GM23338 (cell line): ENCODE measurements around the gene SLCO1C1. TPM values are rescaled to one million over a fixed set of nuclear protein-coding genes. Genes with fewer than 3 reads are reported as not detected.

ENCODE experiments used
- ATAC-seq: fragments of 200-7000 bp; cut with Tn5 transposase; 3 replicates; pipeline ENCODE4 v1.9.1; 2020
- DNase-seq: peaks from one replicate; pipeline ENCODE4 v3.0.0-alpha.2; 2015; ENCODE audit warnings: low spot score
- H2AFZ ChIP-seq: fragments of 200-600 bp; sonication (generic); 2 replicates; pipeline ENCODE4 v1.8.0; 2016; ENCODE audit warnings: antibody characterized with exemption, mild to moderate bottlenecking, moderate library complexity
- H3F3A ChIP-seq: fragments of 200-600 bp; sonication (generic); replicated peaks from 2 replicates; pipeline ENCODE4 v1.8.0; 2017; ENCODE audit warnings: antibody characterized with exemption, mixed run types, low read depth
- H3K27ac ChIP-seq: fragments of 200-600 bp; sonication (generic); 2 replicates; pipeline ENCODE4 v1.6.1; 2016; ENCODE audit warnings: low read depth
- H3K27me3 ChIP-seq: fragments of 200-600 bp; sonication (generic); 2 replicates; pipeline ENCODE4 v1.8.0; 2016; ENCODE audit warnings: mild to moderate bottlenecking, mixed run types, moderate library complexity; ENCODE audit not compliant: insufficient read depth
- H3K36me3 ChIP-seq: fragments of 200-600 bp; sonication (generic); 2 replicates; pipeline ENCODE4 v1.8.0; 2016; ENCODE audit warnings: mild to moderate bottlenecking; ENCODE audit not compliant: insufficient read depth
- H3K4me1 ChIP-seq: fragments of 200-600 bp; sonication (generic); 2 replicates; pipeline ENCODE4 v1.8.0; 2016; ENCODE audit warnings: mild to moderate bottlenecking, moderate library complexity; ENCODE audit not compliant: insufficient read depth
- H3K4me2 ChIP-seq: fragments of 200-600 bp; sonication (generic); 2 replicates; pipeline ENCODE4 v1.7.1; 2017; ENCODE audit warnings: mixed run types
- H3K4me3 ChIP-seq: fragments of 200-600 bp; sonication (generic); 2 replicates; pipeline ENCODE4 v1.6.1; 2016; ENCODE audit warnings: mixed run types
- H3K79me2 ChIP-seq: fragments of 200-600 bp; sonication (generic); replicated peaks from 2 replicates; pipeline ENCODE4 v1.8.0; 2017; ENCODE audit warnings: mild to moderate bottlenecking; ENCODE audit not compliant: insufficient read depth
- H3K9me2 ChIP-seq: fragments of 200-600 bp; sonication (generic); 2 replicates; pipeline ENCODE4 v1.8.0; 2017; ENCODE audit not compliant: insufficient read depth
- H4K20me1 ChIP-seq: fragments of 200-600 bp; sonication (generic); replicated peaks from 2 replicates; pipeline ENCODE4 v1.8.0; 2017; ENCODE audit warnings: mild to moderate bottlenecking; ENCODE audit not compliant: insufficient read depth
- H3K27ac Mint-ChIP-seq: 2 replicates; pipeline ENCODE4 v1.8.0; 2020; ENCODE audit warnings: inconsistent platforms, mild to moderate bottlenecking, moderate library complexity, mixed read lengths
- H3K27me3 Mint-ChIP-seq: 3 replicates; pipeline ENCODE4 v1.8.0; 2022; ENCODE audit warnings: low read depth, mild to moderate bottlenecking, moderate library complexity, mixed read lengths, inconsistent platforms; ENCODE audit not compliant: insufficient read depth, poor library complexity
- H3K36me3 Mint-ChIP-seq: 3 replicates; pipeline ENCODE4 v1.8.0; 2021; ENCODE audit warnings: low read depth, mild to moderate bottlenecking, inconsistent platforms, moderate library complexity, mixed read lengths
- H3K4me1 Mint-ChIP-seq: 3 replicates; pipeline ENCODE4 v1.8.0; 2020; ENCODE audit warnings: mild to moderate bottlenecking, inconsistent platforms, mixed read lengths
- H3K4me3 Mint-ChIP-seq: 3 replicates; pipeline ENCODE4 v1.8.0; 2021; ENCODE audit warnings: moderate library complexity, mild to moderate bottlenecking, inconsistent platforms, mixed read lengths
- H3K9me3 Mint-ChIP-seq: 3 replicates; pipeline ENCODE4 v1.8.0; 2020; ENCODE audit warnings: moderate library complexity, mild to moderate bottlenecking, inconsistent platforms, mixed read lengths
- CREB1 ChIP-seq: fragments of 250-450 bp; sonication (Bioruptor Pico); IDR thresholded peaks from 2 replicates; pipeline ENCODE4 v1.5.0; 2020; ENCODE audit warnings: low read depth, mild to moderate bottlenecking, moderate library complexity
- CTCF ChIP-seq, 2 experiments: fragments of 200-600 bp in 1 of 2; sonication (generic) in 1 of 2; conservative IDR thresholded peaks; 2 replicates each; pipeline versions ENCODE4 v1.5.1 to v1.6.1; 2016 to 2017; ENCODE audit warnings: antibody characterized with exemption in 2 of 2, low read depth in 2 of 2, mild to moderate bottlenecking in 2 of 2, moderate library complexity in 1 of 2
- ETS1 ChIP-seq: IDR thresholded peaks from 2 replicates; pipeline ENCODE4 v1.6.1; 2016; ENCODE audit warnings: antibody characterized with exemption
- EZH2 ChIP-seq: fragments of 200-600 bp; sonication (generic); IDR thresholded peaks from one replicate; pipeline ENCODE4 v1.8.0; 2017; ENCODE audit warnings: antibody characterized with exemption, mild to moderate bottlenecking, low read depth; ENCODE audit not compliant: unreplicated experiment
- EZH2phosphoT487 ChIP-seq: fragments of 200-600 bp; sonication (generic); IDR thresholded peaks from one replicate; pipeline ENCODE4 v1.8.1; 2018; ENCODE audit warnings: antibody characterized with exemption; ENCODE audit not compliant: unreplicated experiment
- JUNB ChIP-seq: IDR thresholded peaks from one replicate; pipeline ENCODE4 v1.6.1; 2016; ENCODE audit warnings: antibody characterized with exemption; ENCODE audit not compliant: unreplicated experiment
- NANOG ChIP-seq: IDR thresholded peaks from 2 replicates; pipeline ENCODE4 v1.6.1; 2016; ENCODE audit warnings: antibody characterized with exemption, borderline replicate concordance
- POLR2AphosphoS5 ChIP-seq: IDR thresholded peaks from 2 replicates; pipeline ENCODE4 v1.6.1; 2016; ENCODE audit warnings: antibody characterized with exemption, low read depth
- STAT1 ChIP-seq: IDR thresholded peaks from one replicate; pipeline ENCODE4 v1.6.1; 2016; ENCODE audit warnings: antibody characterized with exemption; ENCODE audit not compliant: unreplicated experiment
- ZNF114 ChIP-seq: fragments of 250-450 bp; sonication (Bioruptor Pico); IDR thresholded peaks from 2 replicates; pipeline ENCODE4 v1.5.0; 2020; ENCODE audit warnings: mild to moderate bottlenecking, moderate library complexity
- ZNF331 ChIP-seq: fragments of 250-450 bp; sonication (Bioruptor Pico); IDR thresholded peaks from 2 replicates; pipeline ENCODE4 v1.5.0; 2020; ENCODE audit warnings: low read depth, mild to moderate bottlenecking, moderate library complexity
- polyA plus RNA-seq: library from polyadenylated mRNA; unstranded; fragments of >200 nt; fragmentation: Nextera tagmentation; extraction: Ambion mirVana; gene quantifications from 2 replicates; pipeline ENCODE4 v1.2.1, GENCODE V29; 2016
- total RNA-seq: library from RNA; depleted of rRNA; stranded (reverse); fragments of >200 nt; shearing (Covaris generic); gene quantifications from 2 replicates; pipeline ENCODE4 v1.2.3, GENCODE V29; 2014
- TF ChIP-seq, protein P1 (sequence below): fragments of 250-450 bp; sonication (Bioruptor Pico); IDR thresholded peaks from 2 replicates; pipeline ENCODE4 v1.5.0; 2020; ENCODE audit warnings: mild to moderate bottlenecking, moderate library complexity
- TF ChIP-seq, protein P2 (sequence below): IDR thresholded peaks from one replicate; pipeline ENCODE4 v1.6.1; 2018; ENCODE audit warnings: antibody characterized with exemption; ENCODE audit not compliant: unreplicated experiment

SLCO1C1 gene
- total and polyA plus RNA-seq, 2 experiments from 2014 or later, result 0.86 to 1.6 TPM

GRCh38 chr12:20716985-20717384, 21.9 kb downstream of the SLCO1C1 start:
- ATAC-seq, result no peak
- Mint-ChIP-seq H3K27me3 (peaks cover 2% of the 10 kb centered on the region), H3K36me3 (no peaks in the 10 kb centered on the region), H3K9me3 (no peaks in the 10 kb centered on the region), H3K4me1 (peaks cover 6% of the 10 kb centered on the region; the same call in 2 of the 3 replicates), H3K27ac (no peak overlapping the region), H3K4me3 (no peak overlapping the region)
- no peaks in the 10 kb centered on the region for H3K27me3 ChIP-seq
- no peak overlapping the region for H3K27ac ChIP-seq
- H3K9me2 ChIP-seq, result no peaks in the 10 kb centered on the region
- H4K20me1 ChIP-seq, result no peaks in the 10 kb centered on the region
- DNase-seq, result no peak
- H3K79me2 ChIP-seq, result no peaks in the 10 kb centered on the region
- H3F3A ChIP-seq, result no peaks in the 10 kb centered on the region
- H3K4me1 ChIP-seq, result no peaks in the 10 kb centered on the region
- TF ChIP-seq POLR2AphosphoS5 (no peak), NANOG (no peak), ZNF114 (CRISPR knock-in tag) (no peak), EZH2phosphoT487 (no peak), STAT1 (no peak), ETS1 (no peak), ZNF331 (no peak), JUNB (no peak), CREB1 (CRISPR knock-in tag) (no peak), EZH2 (no peak), CTCF (conservative IDR thresholded peaks at IDR 0.05; ENCODE audit: low read depth in 2 of 2) (no peak)
- TF ChIP-seq, protein P1, sequence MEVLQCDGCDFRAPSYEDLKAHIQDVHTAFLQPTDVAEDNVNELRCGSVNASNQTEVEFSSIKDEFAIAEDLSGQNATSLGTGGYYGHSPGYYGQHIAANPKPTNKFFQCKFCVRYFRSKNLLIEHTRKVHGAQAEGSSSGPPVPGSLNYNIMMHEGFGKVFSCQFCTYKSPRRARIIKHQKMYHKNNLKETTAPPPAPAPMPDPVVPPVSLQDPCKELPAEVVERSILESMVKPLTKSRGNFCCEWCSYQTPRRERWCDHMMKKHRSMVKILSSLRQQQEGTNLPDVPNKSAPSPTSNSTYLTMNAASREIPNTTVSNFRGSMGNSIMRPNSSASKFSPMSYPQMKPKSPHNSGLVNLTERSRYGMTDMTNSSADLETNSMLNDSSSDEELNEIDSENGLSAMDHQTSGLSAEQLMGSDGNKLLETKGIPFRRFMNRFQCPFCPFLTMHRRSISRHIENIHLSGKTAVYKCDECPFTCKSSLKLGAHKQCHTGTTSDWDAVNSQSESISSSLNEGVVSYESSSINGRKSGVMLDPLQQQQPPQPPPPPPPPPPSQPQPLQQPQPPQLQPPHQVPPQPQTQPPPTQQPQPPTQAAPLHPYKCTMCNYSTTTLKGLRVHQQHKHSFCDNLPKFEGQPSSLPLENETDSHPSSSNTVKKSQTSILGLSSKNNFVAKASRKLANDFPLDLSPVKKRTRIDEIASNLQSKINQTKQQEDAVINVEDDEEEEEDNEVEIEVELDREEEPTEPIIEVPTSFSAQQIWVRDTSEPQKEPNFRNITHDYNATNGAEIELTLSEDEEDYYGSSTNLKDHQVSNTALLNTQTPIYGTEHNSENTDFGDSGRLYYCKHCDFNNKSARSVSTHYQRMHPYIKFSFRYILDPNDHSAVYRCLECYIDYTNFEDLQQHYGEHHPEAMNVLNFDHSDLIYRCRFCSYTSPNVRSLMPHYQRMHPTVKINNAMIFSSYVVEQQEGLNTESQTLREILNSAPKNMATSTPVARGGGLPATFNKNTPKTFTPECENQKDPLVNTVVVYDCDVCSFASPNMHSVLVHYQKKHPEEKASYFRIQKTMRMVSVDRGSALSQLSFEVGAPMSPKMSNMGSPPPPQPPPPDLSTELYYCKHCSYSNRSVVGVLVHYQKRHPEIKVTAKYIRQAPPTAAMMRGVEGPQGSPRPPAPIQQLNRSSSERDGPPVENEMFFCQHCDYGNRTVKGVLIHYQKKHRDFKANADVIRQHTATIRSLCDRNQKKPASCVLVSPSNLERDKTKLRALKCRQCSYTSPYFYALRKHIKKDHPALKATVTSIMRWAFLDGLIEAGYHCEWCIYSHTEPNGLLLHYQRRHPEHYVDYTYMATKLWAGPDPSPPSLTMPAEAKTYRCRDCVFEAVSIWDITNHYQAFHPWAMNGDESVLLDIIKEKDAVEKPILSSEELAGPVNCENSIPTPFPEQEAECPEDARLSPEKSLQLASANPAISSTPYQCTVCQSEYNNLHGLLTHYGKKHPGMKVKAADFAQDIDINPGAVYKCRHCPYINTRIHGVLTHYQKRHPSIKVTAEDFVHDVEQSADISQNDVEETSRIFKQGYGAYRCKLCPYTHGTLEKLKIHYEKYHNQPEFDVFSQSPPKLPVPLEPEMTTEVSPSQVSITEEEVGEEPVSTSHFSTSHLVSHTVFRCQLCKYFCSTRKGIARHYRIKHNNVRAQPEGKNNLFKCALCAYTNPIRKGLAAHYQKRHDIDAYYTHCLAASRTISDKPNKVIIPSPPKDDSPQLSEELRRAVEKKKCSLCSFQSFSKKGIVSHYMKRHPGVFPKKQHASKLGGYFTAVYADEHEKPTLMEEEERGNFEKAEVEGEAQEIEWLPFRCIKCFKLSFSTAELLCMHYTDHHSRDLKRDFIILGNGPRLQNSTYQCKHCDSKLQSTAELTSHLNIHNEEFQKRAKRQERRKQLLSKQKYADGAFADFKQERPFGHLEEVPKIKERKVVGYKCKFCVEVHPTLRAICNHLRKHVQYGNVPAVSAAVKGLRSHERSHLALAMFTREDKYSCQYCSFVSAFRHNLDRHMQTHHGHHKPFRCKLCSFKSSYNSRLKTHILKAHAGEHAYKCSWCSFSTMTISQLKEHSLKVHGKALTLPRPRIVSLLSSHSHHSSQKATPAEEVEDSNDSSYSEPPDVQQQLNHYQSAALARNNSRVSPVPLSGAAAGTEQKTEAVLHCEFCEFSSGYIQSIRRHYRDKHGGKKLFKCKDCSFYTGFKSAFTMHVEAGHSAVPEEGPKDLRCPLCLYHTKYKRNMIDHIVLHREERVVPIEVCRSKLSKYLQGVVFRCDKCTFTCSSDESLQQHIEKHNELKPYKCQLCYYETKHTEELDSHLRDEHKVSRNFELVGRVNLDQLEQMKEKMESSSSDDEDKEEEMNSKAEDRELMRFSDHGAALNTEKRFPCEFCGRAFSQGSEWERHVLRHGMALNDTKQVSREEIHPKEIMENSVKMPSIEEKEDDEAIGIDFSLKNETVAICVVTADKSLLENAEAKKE (CRISPR knock-in tag), result no peak
- TF ChIP-seq, protein P2, sequence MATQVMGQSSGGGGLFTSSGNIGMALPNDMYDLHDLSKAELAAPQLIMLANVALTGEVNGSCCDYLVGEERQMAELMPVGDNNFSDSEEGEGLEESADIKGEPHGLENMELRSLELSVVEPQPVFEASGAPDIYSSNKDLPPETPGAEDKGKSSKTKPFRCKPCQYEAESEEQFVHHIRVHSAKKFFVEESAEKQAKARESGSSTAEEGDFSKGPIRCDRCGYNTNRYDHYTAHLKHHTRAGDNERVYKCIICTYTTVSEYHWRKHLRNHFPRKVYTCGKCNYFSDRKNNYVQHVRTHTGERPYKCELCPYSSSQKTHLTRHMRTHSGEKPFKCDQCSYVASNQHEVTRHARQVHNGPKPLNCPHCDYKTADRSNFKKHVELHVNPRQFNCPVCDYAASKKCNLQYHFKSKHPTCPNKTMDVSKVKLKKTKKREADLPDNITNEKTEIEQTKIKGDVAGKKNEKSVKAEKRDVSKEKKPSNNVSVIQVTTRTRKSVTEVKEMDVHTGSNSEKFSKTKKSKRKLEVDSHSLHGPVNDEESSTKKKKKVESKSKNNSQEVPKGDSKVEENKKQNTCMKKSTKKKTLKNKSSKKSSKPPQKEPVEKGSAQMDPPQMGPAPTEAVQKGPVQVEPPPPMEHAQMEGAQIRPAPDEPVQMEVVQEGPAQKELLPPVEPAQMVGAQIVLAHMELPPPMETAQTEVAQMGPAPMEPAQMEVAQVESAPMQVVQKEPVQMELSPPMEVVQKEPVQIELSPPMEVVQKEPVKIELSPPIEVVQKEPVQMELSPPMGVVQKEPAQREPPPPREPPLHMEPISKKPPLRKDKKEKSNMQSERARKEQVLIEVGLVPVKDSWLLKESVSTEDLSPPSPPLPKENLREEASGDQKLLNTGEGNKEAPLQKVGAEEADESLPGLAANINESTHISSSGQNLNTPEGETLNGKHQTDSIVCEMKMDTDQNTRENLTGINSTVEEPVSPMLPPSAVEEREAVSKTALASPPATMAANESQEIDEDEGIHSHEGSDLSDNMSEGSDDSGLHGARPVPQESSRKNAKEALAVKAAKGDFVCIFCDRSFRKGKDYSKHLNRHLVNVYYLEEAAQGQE, result no peak
- H3K4me2 ChIP-seq, result no peak overlapping the region
- no peak overlapping the region for H2AFZ ChIP-seq
- H3K36me3 ChIP-seq, result no peaks in the 10 kb centered on the region
- no peak overlapping the region for H3K4me3 ChIP-seq
